Measurements from ENCODE around the gene FOLH1. TPM values are rescaled to one million over a fixed set of nuclear protein-coding genes. Genes with fewer than 3 reads are reported as not detected.
"Not testable (repeated sequence)": the region's sequence is repeated elsewhere in the genome, so short reads cannot be mapped to it uniquely, and the experiment has no call there.

Gene FOLH1
- total RNA-seq, 2 donors from 2014 or later = 0.69 TPM; not detected in 1

GRCh38 chr11:49221112-49221511 is 12.7 kb upstream of the FOLH1 start:
- H3K9me3 ChIP-seq = no peaks in the 10 kb centered on the region
- no peak overlapping the region for H3K9ac ChIP-seq (ENCODE audit: low read depth in 2 of 2, low read length in 2 of 2)
- no peak overlapping the region for H3K27ac ChIP-seq
- no peak for DNase-seq
- no peaks in the 10 kb centered on the region for H3K27me3 ChIP-seq
- intact Hi-C loops (cut with DNase I) = no loop called here
- no peaks in the 10 kb centered on the region for H3K36me3 ChIP-seq
- H3K4me1 ChIP-seq = no peaks in the 10 kb centered on the region
- H3K4me3 ChIP-seq = no peak overlapping the region
- no peak for TF ChIP-seq CTCF (IDR thresholded peaks at IDR 0.05)

- intact Hi-C loops (cut with DNase I) = no loop called here
Measured at GRCh38 chr11:49213026-49213560, 4.7 kb upstream of the FOLH1 start.

GRCh38 chr11:49206999-49207398 is 1.4 kb downstream of the FOLH1 start:
- intact Hi-C loops (cut with DNase I); H3K4me1 ChIP-seq; DNase-seq; H3K9me3 ChIP-seq; H3K27ac ChIP-seq; H3K36me3 ChIP-seq; H3K9ac ChIP-seq (ENCODE audit: low read depth in 2 of 2, low read length in 2 of 2); H3K4me3 ChIP-seq: not testable (repeated sequence)
- H3K27me3 ChIP-seq = peaks cover 10% of the 10 kb centered on the region

More at GRCh38 chr11:49213026-49213560, 4.7 kb upstream of the FOLH1 start:
- no peak for TF ChIP-seq CTCF (IDR thresholded peaks at IDR 0.05)
- H3K27me3 ChIP-seq = peaks cover 6% of the 10 kb centered on the region
- DNase-seq = no peak
- H3K27ac ChIP-seq = no peak overlapping the region
- H3K4me1 ChIP-seq = no peaks in the 10 kb centered on the region
- no peak overlapping the region for H3K9ac ChIP-seq (ENCODE audit: low read depth in 2 of 2, low read length in 2 of 2)
- H3K36me3 ChIP-seq = no peaks in the 10 kb centered on the region
- no peak overlapping the region for H3K4me3 ChIP-seq
- no peaks in the 10 kb centered on the region for H3K9me3 ChIP-seq

GRCh38 chr11:49202287-49202976 is 6.0 kb downstream of the FOLH1 start:
- DNase-seq = no peak
- Histone ChIP-seq H3K4me1 (no peaks in the 10 kb centered on the region), H3K27ac (no peak overlapping the region), H3K4me3 (no peak overlapping the region), H3K36me3 (no peaks in the 10 kb centered on the region), H3K9me3 (no peaks in the 10 kb centered on the region), H3K9ac (ENCODE audit: low read depth in 2 of 2, low read length in 2 of 2) (no peak overlapping the region), H3K27me3 (peaks cover 6% of the 10 kb centered on the region)
- intact Hi-C loops (cut with DNase I) = no loop called here
- no peak for TF ChIP-seq CTCF (IDR thresholded peaks at IDR 0.05)

- H3K9ac ChIP-seq (ENCODE audit: low read depth in 2 of 2, low read length in 2 of 2); H3K9me3 ChIP-seq; H3K27me3 ChIP-seq; H3K4me3 ChIP-seq; H3K36me3 ChIP-seq; intact Hi-C loops (cut with DNase I); H3K4me1 ChIP-seq; H3K27ac ChIP-seq; DNase-seq: not testable (repeated sequence)
Measured at GRCh38 chr11:49196775-49197174, 11.6 kb downstream of the FOLH1 start.

GRCh38 chr11:49196002-49196401 is 12.4 kb downstream of the FOLH1 start:
- H3K9ac ChIP-seq (ENCODE audit: low read depth in 2 of 2, low read length in 2 of 2); H3K36me3 ChIP-seq; H3K9me3 ChIP-seq; H3K4me3 ChIP-seq; H3K27me3 ChIP-seq; intact Hi-C loops (cut with DNase I); H3K4me1 ChIP-seq; H3K27ac ChIP-seq; DNase-seq: not testable (repeated sequence)

GRCh38 chr11:49190287-49190686 is 18.1 kb downstream of the FOLH1 start:
- H3K4me3 ChIP-seq; intact Hi-C loops (cut with DNase I); DNase-seq; H3K9ac ChIP-seq (ENCODE audit: low read depth in 2 of 2, low read length in 2 of 2); H3K4me1 ChIP-seq; H3K27me3 ChIP-seq; H3K27ac ChIP-seq; H3K36me3 ChIP-seq; H3K9me3 ChIP-seq: not testable (repeated sequence)

GRCh38 chr11:49186225-49186624 is 22.2 kb downstream of the FOLH1 start:
- DNase-seq; H3K4me3 ChIP-seq; H3K36me3 ChIP-seq; intact Hi-C loops (cut with DNase I); H3K27ac ChIP-seq; H3K9me3 ChIP-seq; H3K4me1 ChIP-seq; H3K9ac ChIP-seq (ENCODE audit: low read depth in 2 of 2, low read length in 2 of 2); H3K27me3 ChIP-seq: not testable (repeated sequence)

- H3K4me3 ChIP-seq; intact Hi-C loops (cut with DNase I); H3K9me3 ChIP-seq; DNase-seq; H3K4me1 ChIP-seq; H3K36me3 ChIP-seq; H3K9ac ChIP-seq (ENCODE audit: low read depth in 2 of 2, low read length in 2 of 2); H3K27me3 ChIP-seq; H3K27ac ChIP-seq: not testable (repeated sequence)
Measured at GRCh38 chr11:49185597-49185996, 22.8 kb downstream of the FOLH1 start.

GRCh38 chr11:49184756-49185155 is 23.6 kb downstream of the FOLH1 start:
- DNase-seq; H3K9me3 ChIP-seq; H3K4me3 ChIP-seq; H3K27ac ChIP-seq; H3K4me1 ChIP-seq; H3K9ac ChIP-seq (ENCODE audit: low read depth in 2 of 2, low read length in 2 of 2); intact Hi-C loops (cut with DNase I); H3K36me3 ChIP-seq; H3K27me3 ChIP-seq: not testable (repeated sequence)

- H3K9me3 ChIP-seq; H3K4me1 ChIP-seq; H3K36me3 ChIP-seq; H3K27me3 ChIP-seq; H3K9ac ChIP-seq (ENCODE audit: low read depth in 2 of 2, low read length in 2 of 2); intact Hi-C loops (cut with DNase I); H3K27ac ChIP-seq; H3K4me3 ChIP-seq: not testable (repeated sequence)
- peak; percentile 50 for DNase-seq
Measured at GRCh38 chr11:49177936-49178335, 30.5 kb downstream of the FOLH1 start.
